Karpas-422 (cell line): ENCODE results near the gene RAD9A. TPM values are rescaled to one million over a fixed set of nuclear protein-coding genes. Genes with fewer than 3 reads are reported as not detected.
A peak's percentile ranks its signal among the peaks of the same experiment; 100 is the strongest.

Source experiments
- DNase-seq: peaks from one replicate; pipeline ENCODE4 v3.0.0-alpha.2; 2015
- H2AFZ ChIP-seq: fragments of 200-600 bp; sonication (generic); 2 replicates; pipeline ENCODE4 v1.6.1; 2014; ENCODE audit warnings: antibody characterized with exemption, low read length, mixed read lengths
- H3K27ac ChIP-seq: fragments of 200-600 bp; sonication (generic); 2 replicates; pipeline ENCODE4 v1.5.1; 2014; ENCODE audit warnings: mild to moderate bottlenecking, low read length, moderate library complexity
- H3K27me3 ChIP-seq: fragments of 200-600 bp; sonication (generic); 2 replicates; pipeline ENCODE4 v1.6.1; 2014; ENCODE audit warnings: low read length, mixed read lengths
- H3K36me3 ChIP-seq: fragments of 200-600 bp; sonication (generic); 2 replicates; pipeline ENCODE4 v1.6.1; 2014; ENCODE audit warnings: low read length, mixed read lengths; ENCODE audit not compliant: insufficient read depth
- H3K4me1 ChIP-seq: fragments of 200-600 bp; sonication (generic); 2 replicates; pipeline ENCODE4 v1.6.1; 2014; ENCODE audit warnings: mild to moderate bottlenecking, low read length, mixed read lengths
- H3K4me2 ChIP-seq: fragments of 200-600 bp; sonication (generic); 2 replicates; pipeline ENCODE4 v1.6.1; 2014; ENCODE audit warnings: low read length, low read depth, mild to moderate bottlenecking; ENCODE audit not compliant: poor library complexity, severe bottlenecking
- H3K4me3 ChIP-seq: fragments of 200-600 bp; sonication (generic); 2 replicates; pipeline ENCODE4 v1.5.1; 2014; ENCODE audit warnings: mild to moderate bottlenecking, antibody characterized with exemption, low read length, mixed read lengths
- H3K79me2 ChIP-seq: fragments of 200-600 bp; sonication (generic); 2 replicates; pipeline ENCODE4 v1.6.1; 2014; ENCODE audit warnings: mild to moderate bottlenecking, low read length, mixed read lengths
- H3K9ac ChIP-seq: fragments of 200-600 bp; sonication (generic); 2 replicates; pipeline ENCODE4 v1.6.0; 2014; ENCODE audit warnings: low read length
- H3K9me2 ChIP-seq: fragments of 200-600 bp; sonication (generic), shearing (Covaris generic); replicated peaks from 2 replicates; pipeline ENCODE4 v1.6.0; 2014; ENCODE audit warnings: mild to moderate bottlenecking, low read length, moderate library complexity; ENCODE audit not compliant: insufficient read depth
- H3K9me3 ChIP-seq: fragments of 300-700, 200-600 bp; sonication (generic); 2 replicates; pipeline ENCODE4 v1.6.1; 2014; ENCODE audit warnings: low read length, mixed read lengths
- H4K20me1 ChIP-seq: fragments of 200-600 bp; sonication (generic); 2 replicates; pipeline ENCODE4 v1.6.1; 2014; ENCODE audit warnings: mild to moderate bottlenecking, antibody characterized with exemption, low read length, low read depth; ENCODE audit not compliant: insufficient read depth
- total RNA-seq: library from RNA; depleted of rRNA; stranded (reverse); fragments of >200 nt; shearing (Covaris generic); gene quantifications from 2 replicates; pipeline ENCODE4 v1.2.3, GENCODE V29; 2014; ENCODE audit warnings: low replicate concordance

RAD9A gene
- total RNA-seq, 1 experiment from 2014 or later = 14.8 TPM

DNA sequence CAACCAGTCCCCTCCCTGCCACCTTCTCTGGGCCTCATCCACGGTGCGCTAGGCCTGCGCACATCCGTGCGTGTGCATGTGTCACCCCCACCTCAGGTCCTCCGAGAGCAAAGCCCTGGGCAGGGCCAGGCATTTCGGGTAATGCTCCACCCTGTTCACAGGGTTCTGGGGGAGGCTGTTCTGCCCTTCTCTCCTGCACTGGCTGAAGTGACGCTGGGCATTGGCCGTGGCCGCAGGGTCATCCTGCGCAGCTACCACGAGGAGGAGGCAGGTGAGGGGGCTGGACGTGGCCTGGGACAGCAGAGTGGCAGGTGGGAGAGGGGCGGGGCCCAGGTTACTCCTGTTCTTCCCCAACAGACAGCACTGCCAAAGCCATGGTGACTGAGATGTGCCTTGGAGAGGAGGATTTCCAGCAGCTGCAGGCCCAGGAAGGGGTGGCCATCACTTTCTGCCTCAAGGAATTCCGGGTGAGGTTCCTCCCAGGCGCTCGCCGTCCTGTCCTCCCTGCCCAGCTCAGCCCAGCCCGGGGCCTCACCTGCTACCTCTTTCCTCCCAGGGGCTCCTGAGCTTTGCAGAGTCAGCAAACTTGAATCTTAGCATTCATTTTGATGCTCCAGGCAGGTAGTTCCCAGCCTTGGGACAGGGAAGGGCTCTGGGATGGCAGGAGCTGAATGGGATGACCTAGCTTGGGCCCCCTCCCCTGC, 3.9 kb downstream of the RAD9A start:
- Histone ChIP-seq H3K9ac (no peak overlapping the region), H2AFZ (no peak overlapping the region), H3K4me1 (peaks cover 41% of the 10 kb centered on the region), H3K79me2 (peaks cover 32% of the 10 kb centered on the region), H4K20me1 (peaks cover 13% of the 10 kb centered on the region; the same call in 1 of the 2 replicates), H3K27ac (no peak overlapping the region), H3K9me2 (no peaks in the 10 kb centered on the region), H3K27me3 (no peaks in the 10 kb centered on the region), H3K4me2 (no peak overlapping the region), H3K36me3 (peaks cover 30% of the 10 kb centered on the region; the same call in 1 of the 2 replicates), H3K9me3 (no peaks in the 10 kb centered on the region), H3K4me3 (no peak overlapping the region)
- no peak for DNase-seq

DNA sequence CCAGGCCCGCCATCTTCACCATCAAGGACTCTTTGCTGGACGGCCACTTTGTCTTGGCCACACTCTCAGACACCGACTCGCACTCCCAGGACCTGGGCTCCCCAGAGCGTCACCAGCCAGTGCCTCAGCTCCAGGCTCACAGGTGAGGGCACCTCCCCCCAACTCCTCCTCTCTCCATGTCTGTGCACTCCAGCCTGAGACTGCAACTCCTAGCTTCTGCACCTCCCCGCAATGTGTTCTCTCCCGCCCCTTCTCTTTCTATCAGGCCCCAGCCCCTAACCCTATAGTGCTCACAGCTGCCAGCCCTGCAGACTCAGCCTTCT, 4.4 kb downstream of the RAD9A start:
- H3K9me2 ChIP-seq = no peaks in the 10 kb centered on the region
- no peak overlapping the region for H3K4me2 ChIP-seq
- no peak overlapping the region for H2AFZ ChIP-seq
- no peak for DNase-seq
- H3K9me3 ChIP-seq = no peaks in the 10 kb centered on the region
- H3K79me2 ChIP-seq = peaks cover 36% of the 10 kb centered on the region
- no peaks in the 10 kb centered on the region for H3K27me3 ChIP-seq
- peaks cover 38% of the 10 kb centered on the region for H3K4me1 ChIP-seq
- no peak overlapping the region for H3K4me3 ChIP-seq
- H3K27ac ChIP-seq = peak overlapping the region; percentile 10; the same call in 1 of the 2 replicates
- peaks cover 30% of the 10 kb centered on the region; the same call in 1 of the 2 replicates for H3K36me3 ChIP-seq
- peaks cover 18% of the 10 kb centered on the region; the same call in 1 of the 2 replicates for H4K20me1 ChIP-seq
- H3K9ac ChIP-seq = no peak overlapping the region

DNA sequence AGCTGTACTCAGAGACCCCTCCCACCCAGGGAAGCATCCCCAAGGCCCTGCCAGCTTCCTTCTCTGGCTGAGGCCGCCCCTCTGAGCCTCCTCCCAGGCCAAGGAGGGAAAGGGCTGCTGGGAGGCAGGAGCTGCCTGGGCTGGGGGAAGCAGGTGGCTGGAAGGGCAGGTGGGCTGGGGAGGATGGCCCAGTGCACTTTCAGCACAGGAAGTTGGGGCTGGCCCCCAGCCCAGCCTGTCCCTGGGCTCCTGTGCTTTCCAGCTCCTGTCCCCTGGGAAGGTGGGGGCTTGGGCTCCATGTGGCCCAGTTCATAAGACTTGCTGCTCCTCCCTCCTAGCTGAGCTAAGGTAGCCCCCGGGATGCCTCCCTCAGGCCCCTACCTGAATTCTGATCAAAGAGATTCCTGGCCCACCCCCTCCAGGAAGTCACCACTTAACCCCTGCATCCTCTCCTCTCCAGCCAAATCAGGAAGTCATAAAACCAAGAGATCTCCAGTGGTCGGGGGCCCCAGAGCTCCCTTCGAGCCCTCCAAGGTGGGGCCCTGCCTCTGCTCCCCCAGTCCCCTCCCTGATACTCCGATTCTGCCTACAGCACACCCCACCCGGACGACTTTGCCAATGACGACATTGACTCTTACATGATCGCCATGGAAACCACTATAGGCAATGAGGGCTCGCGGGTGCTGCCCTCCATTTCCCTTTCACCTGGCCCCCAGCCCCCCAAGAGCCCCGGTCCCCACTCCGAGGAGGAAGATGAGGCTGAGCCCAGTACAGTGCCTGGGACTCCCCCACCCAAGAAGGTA, 5.0 kb downstream of the RAD9A start:
- Histone ChIP-seq H3K27ac (peak overlapping the region; percentile 10; the same call in 1 of the 2 replicates), H3K4me3 (no peak overlapping the region), H3K79me2 (peaks cover 36% of the 10 kb centered on the region), H3K9me2 (no peaks in the 10 kb centered on the region), H3K4me1 (peaks cover 34% of the 10 kb centered on the region), H3K9ac (no peak overlapping the region), H4K20me1 (peaks cover 19% of the 10 kb centered on the region; the same call in 1 of the 2 replicates), H3K36me3 (peaks cover 30% of the 10 kb centered on the region; the same call in 1 of the 2 replicates), H2AFZ (no peak overlapping the region), H3K4me2 (no peak overlapping the region), H3K9me3 (no peaks in the 10 kb centered on the region), H3K27me3 (no peaks in the 10 kb centered on the region)
- DNase-seq = no peak

DNA sequence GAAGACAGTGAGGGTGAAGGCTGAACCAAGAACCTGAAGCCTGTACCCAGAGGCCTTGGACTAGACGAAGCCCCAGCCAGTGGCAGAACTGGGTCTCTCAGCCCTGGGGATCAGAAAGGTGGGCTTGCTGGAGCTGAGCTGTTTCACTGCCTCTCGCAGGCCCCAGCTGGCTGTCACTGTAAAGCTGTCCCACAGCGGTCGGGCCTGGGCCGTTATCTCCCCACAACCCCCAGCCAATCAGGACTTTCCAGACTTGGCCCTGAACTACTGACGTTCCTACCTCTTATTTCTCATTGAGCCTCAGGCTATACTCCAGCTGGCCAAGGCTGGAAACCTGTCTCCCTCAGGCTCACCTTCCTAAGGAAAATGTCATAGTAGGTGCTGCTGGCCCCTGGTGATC, 5.8 kb downstream of the RAD9A start:
- Histone ChIP-seq H3K27me3 (no peaks in the 10 kb centered on the region), H3K9me3 (no peaks in the 10 kb centered on the region), H3K9me2 (no peaks in the 10 kb centered on the region), H4K20me1 (peaks cover 15% of the 10 kb centered on the region; the same call in 1 of the 2 replicates), H3K4me3 (no peak overlapping the region), H3K9ac (no peak overlapping the region), H3K36me3 (peaks cover 30% of the 10 kb centered on the region; the same call in 1 of the 2 replicates), H3K4me2 (no peak overlapping the region), H3K4me1 (peaks cover 39% of the 10 kb centered on the region), H3K27ac (no peak overlapping the region), H3K79me2 (peaks cover 29% of the 10 kb centered on the region), H2AFZ (no peak overlapping the region)
- DNase-seq = no peak

DNA sequence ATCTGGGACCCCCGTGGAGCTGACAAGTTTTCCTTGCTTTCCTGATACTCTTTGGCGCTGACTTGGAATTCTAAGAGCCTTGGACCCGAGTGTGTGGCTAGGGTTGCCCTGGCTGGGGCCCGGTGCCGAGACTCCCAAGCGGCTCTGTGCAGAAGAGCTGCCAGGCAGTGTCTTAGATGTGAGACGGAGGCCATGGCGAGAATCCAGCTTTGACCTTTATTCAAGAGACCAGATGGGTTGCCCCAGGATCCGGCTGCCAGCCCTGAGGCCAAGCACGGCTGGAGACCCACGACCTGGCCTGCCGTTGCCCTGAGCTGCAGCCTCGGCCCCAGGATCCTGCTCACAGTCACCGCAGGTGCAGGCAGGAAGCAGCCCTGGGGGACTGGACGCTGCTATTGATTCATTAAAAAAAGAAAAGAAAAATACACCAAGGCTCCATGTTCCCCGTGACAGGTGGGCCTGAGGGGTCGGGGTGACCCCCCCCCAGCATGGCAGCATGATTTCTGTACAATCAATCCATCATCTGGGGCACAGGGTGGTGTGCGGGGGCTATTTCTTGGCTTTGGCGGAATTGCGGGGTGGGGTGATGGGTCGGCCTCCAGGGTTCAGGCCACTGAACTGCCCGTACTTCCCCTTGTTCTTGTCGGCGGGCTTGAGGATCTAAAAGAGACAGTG, 6.3 kb downstream of the RAD9A start:
- Histone ChIP-seq H3K4me1 (peaks cover 40% of the 10 kb centered on the region), H4K20me1 (peaks cover 13% of the 10 kb centered on the region; the same call in 1 of the 2 replicates)

DNA sequence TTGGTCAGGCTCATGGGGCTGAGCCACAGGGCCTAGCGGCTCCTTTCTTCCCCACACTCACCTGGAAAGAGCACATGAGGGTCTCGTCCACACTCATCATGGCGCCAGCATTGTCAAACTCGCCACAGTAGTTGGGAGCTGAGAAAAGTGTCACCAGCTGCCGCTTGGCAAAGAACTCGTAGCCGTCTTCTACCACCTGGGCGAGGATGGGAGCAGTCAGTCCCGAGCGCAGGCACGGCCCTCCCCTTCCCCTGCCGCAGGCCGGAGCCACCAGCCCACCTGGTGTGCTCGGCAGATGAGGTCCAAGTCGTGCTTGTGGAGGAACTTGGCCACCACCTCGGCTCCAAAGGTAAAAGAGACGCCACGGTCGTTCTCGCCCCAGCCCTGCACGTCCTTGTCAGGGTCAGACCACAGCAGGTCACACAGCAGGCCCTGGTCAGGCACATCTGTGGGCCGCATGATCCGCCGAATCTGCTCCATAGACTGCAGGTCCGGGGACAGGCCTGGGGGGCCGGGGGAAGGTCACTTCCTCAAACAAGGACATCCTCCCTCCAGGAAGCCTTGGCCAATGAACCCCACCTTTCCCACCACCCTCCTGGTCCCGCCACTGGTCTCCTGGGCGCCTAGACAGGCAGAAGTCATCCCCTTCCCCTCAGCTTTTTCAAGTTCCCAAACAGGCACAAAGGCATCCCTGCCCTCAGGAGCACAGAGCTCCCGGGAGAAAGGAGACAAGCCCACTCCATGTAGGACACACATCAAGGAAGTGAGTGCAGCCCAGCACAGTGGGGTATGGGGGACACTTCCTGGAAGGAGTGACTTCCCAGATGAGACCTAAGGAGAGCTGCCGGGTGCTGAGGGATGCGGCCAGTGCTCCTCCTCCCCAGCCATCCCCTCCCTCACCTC, 7.1 kb downstream of the RAD9A start:
- no peak overlapping the region for H3K27ac ChIP-seq
- H3K4me2 ChIP-seq = no peak overlapping the region

More for the DNA sequence above, 6.3 kb downstream of the RAD9A start:
- Histone ChIP-seq H3K4me2 (no peak overlapping the region), H3K27me3 (no peaks in the 10 kb centered on the region), H3K9me2 (no peaks in the 10 kb centered on the region), H3K9ac (no peak overlapping the region), H3K36me3 (peaks cover 30% of the 10 kb centered on the region; the same call in 1 of the 2 replicates), H3K4me3 (no peak overlapping the region), H3K79me2 (peaks cover 26% of the 10 kb centered on the region), H3K27ac (no peak overlapping the region), H2AFZ (no peak overlapping the region), H3K9me3 (no peaks in the 10 kb centered on the region)
- DNase-seq = no peak

DNA sequence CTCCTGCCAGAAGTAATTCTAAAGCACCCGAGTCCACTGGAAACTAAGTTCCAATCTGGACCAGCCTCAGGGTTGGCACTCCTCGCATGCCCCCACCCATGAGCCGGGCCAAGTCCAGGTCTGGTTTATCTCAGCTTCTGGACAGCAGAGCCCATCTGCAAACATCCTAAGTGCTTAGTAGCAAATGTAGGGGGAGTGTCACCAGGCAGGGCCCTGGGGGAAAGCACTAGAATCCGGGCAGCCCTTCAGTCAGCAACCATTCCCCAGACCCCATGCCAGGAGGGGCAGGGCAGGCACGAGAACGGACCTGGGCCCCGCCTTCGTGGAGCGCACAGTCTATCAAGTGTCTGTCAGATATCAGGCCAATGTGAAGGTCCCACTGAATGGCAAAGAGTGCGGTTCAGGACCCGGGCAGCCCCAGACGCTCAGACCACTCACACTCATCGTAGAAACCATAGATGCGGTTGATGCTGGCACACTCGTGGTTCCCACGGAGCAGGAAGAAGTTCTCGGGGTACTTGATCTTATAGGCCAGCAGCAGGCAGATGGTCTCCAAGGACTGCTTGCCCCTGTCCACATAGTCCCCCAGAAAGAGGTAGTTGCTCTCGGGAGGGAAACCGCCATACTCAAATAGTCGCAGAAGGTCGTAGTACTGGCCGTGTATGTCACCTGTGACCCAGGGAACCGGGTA, 8.6 kb downstream of the RAD9A start:
- Histone ChIP-seq H3K9me3 (no peaks in the 10 kb centered on the region), H3K36me3 (peaks cover 26% of the 10 kb centered on the region; the same call in 1 of the 2 replicates), H3K27me3 (no peaks in the 10 kb centered on the region), H3K4me2 (peak overlapping the region; percentile 80), H3K4me3 (peak overlapping the region; percentile 82), H3K79me2 (peaks cover 34% of the 10 kb centered on the region), H4K20me1 (peaks cover 13% of the 10 kb centered on the region; the same call in 1 of the 2 replicates), H3K9me2 (no peaks in the 10 kb centered on the region), H3K4me1 (peaks cover 48% of the 10 kb centered on the region), H2AFZ (no peak overlapping the region), H3K27ac (peak overlapping the region; percentile 86), H3K9ac (peak overlapping the region; percentile 88)
- no peak for DNase-seq

More for the DNA sequence above, 7.1 kb downstream of the RAD9A start:
- peaks cover 30% of the 10 kb centered on the region; the same call in 1 of the 2 replicates for H3K36me3 ChIP-seq
- H4K20me1 ChIP-seq = peaks cover 13% of the 10 kb centered on the region; the same call in 1 of the 2 replicates
- no peaks in the 10 kb centered on the region for H3K9me3 ChIP-seq
- H3K4me3 ChIP-seq = no peak overlapping the region
- no peak for DNase-seq
- 0 out of 2 replicates have a peak overlapping the region, but pooled peaks have one; percentile 15 for H3K9ac ChIP-seq
- H2AFZ ChIP-seq = no peak overlapping the region
- H3K79me2 ChIP-seq = peaks cover 27% of the 10 kb centered on the region
- H3K9me2 ChIP-seq = no peaks in the 10 kb centered on the region
- H3K27me3 ChIP-seq = no peaks in the 10 kb centered on the region
- peaks cover 38% of the 10 kb centered on the region for H3K4me1 ChIP-seq
